ENCODE data around the gene PTPRR. TPM values are rescaled to one million over a fixed set of nuclear protein-coding genes. Genes with fewer than 3 reads are reported as not detected.

Gene PTPRR
- total and polyA plus RNA-seq, 12 donors, result 0.20 to 1.7 (median 0.74) TPM

- intact Hi-C loops (cut with DNase I), result no loop called here
- WGBS, 2 donors, result 19 to 26% methylated on average over 9 of the region's 9 CpGs
- no peaks in the 10 kb centered on the region for H3K4me1 ChIP-seq
- H3K4me3 ChIP-seq, result no peak overlapping the region
- H3K27ac ChIP-seq, result no peak overlapping the region
- TF ChIP-seq CTCF (IDR thresholded peaks at IDR 0.05), result no peak
- DNase-seq (no peak), ATAC-seq (no peak)
- H3K27me3 ChIP-seq, result peaks cover 0 to 42% (median 27%) of the 10 kb centered on the region in 7 donors
- no peaks in the 10 kb centered on the region for H3K36me3 ChIP-seq
- H3K9me3 ChIP-seq, result no peaks in the 10 kb centered on the region
Observed at GRCh38 chr12:70920891-70921290, 353 bp upstream of the PTPRR start.

DNA sequence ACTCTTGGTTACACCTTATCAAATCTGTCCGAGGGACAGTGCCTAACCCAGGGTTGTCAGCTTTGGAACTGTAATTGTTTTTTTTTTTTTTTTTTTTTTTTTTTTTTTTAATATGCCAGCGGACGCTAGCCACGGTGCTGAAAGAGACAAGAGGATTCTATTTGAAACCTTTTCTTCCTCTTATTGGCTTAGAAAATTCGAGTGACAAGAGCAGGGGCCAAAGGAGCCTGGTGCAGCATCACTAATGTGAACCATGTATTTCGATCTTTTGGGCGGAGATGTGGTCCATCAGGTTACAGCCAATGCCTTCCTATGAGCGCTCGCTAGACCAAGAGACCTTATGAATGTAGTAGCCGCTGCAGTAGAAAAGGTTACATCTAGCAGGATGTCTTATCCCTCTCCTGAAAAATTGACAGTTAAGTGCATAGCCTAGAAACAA lies 922 bp downstream of the PTPRR start:
- 11 to 15% methylated on average over 10 of the region's 10 CpGs for WGBS, 2 donors
- no peak for TF ChIP-seq CTCF (IDR thresholded peaks at IDR 0.05)
- H3K4me3 ChIP-seq, result no peak overlapping the region
- H3K9me3 ChIP-seq, result no peaks in the 10 kb centered on the region
- H3K36me3 ChIP-seq, result no peaks in the 10 kb centered on the region
- H3K4me1 ChIP-seq, result no peaks in the 10 kb centered on the region
- no peak for DNase-seq
- H3K27ac ChIP-seq, result no peak overlapping the region
- intact Hi-C loops (cut with DNase I), result no loop called here
- ATAC-seq, result no peak
- peaks cover 0 to 50% (median 27%) of the 10 kb centered on the region in 7 donors for H3K27me3 ChIP-seq

DNA sequence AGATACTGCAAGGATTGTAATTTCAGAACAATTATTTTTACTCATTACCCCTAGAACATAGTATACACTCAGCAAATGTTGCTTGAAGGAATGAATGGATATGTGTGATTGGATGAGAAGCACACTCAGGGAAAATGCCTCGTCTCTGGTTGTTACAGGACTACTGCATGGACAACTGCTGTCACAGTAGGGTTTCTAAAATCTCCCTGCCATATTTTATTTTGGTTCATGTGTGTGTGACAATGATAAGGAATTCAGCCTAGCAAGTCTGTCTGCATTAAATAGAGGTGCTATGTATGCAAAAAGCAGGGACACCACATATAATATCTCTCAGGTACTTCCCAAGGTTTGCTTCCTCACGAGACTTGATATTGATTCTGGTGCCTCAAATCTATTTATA lies 1.4 kb downstream of the PTPRR start:
- no peaks in the 10 kb centered on the region for H3K36me3 ChIP-seq
- H3K27ac ChIP-seq, result no peak overlapping the region
- no peaks in the 10 kb centered on the region for H3K9me3 ChIP-seq
- DNase-seq, result no peak
- WGBS, 2 donors, result 61 to 64% methylated on average over 2 of the region's 2 CpGs
- peaks cover 0 to 50% (median 27%) of the 10 kb centered on the region in 7 donors for H3K27me3 ChIP-seq
- intact Hi-C loops (cut with DNase I), result no loop called here
- H3K4me3 ChIP-seq, result no peak overlapping the region
- ATAC-seq, result no peak
- no peak for TF ChIP-seq CTCF (IDR thresholded peaks at IDR 0.05)
- no peaks in the 10 kb centered on the region for H3K4me1 ChIP-seq

DNA sequence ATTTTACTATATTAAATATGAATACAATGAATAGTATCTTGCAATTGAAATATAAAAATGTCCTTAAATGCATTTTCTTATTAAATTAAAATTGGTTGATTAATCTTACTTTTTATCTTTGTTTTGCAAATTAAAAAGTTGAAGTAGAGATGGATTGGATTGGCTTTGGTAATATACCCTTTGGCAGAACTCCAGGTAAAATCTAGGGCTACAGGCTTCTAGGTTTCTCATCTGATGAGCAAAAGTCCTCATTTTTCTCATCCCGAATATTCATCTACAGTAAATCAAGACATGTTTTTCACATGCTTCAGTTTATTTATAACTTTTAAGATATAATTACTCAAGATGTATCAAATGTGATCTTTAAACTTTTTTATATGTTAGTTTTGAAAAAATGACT lies 2.2 kb downstream of the PTPRR start:
- no peak for TF ChIP-seq CTCF (IDR thresholded peaks at IDR 0.05)
- Histone ChIP-seq H3K27ac (no peak overlapping the region), H3K36me3 (no peaks in the 10 kb centered on the region), H3K27me3 (peaks cover 0 to 56% (median 27%) of the 10 kb centered on the region in 7 donors), H3K9me3 (no peaks in the 10 kb centered on the region), H3K4me1 (no peaks in the 10 kb centered on the region), H3K4me3 (no peak overlapping the region)
- ATAC-seq, result no peak
- intact Hi-C loops (cut with DNase I), result no loop called here
- 93 to 100% methylated on average over 1 of the region's 1 CpG for WGBS, 2 donors
- DNase-seq, result no peak

Measured in heart right ventricle (tissue), 16 donors.